NB4 (cell line): ENCODE measurements around the gene MDH1.

Source experiments
- POLR2A ChIP-seq: IDR thresholded peaks from 2 replicates; pipeline ENCODE4 v1.6.1; 2011; ENCODE audit warnings: mild to moderate bottlenecking; ENCODE audit not compliant: insufficient read length; ENCODE audit errors: extremely low read depth
- TF ChIP-seq, protein P1 (sequence below): IDR thresholded peaks from one replicate; pipeline ENCODE4 v1.5.1; 2012; ENCODE audit warnings: low read depth, low read length

DNA sequence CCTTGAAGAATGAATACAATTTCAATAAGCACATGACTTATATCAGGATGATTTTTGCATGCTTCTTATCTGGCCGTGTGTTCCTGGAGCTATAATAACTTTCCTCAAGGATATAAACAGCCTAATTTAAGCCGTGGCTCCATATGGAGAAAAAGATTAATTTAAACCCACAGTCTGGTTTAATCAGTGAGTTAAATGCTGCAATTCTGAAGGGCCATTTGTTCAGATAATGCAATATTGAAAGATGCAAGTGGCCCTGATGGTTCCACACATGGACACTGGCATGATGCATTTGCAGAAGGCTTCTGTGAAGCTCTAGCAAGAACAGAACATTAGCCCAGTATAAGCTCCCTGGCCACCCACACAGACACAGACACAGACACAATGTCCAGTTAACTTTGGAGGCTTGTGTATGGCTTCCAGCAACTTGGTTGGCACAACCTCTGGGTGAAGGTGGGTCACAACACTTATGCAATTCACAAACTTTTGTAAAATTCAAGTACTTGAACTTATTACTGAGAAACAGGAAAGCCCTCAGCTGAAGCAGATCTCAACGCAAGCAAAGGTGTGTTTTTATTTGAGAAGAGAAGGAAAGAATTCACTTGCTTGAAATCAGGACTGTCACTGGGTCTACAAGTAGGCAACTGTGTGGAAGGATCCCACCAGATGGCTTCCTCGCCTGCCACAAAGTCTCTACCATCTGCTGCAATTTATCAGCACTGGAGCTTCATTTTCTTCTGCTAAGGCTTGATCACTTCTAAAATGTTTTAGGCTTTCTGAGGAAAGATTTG lies 63.3 kb downstream of the MDH1 start:
- TF ChIP-seq, protein P1, sequence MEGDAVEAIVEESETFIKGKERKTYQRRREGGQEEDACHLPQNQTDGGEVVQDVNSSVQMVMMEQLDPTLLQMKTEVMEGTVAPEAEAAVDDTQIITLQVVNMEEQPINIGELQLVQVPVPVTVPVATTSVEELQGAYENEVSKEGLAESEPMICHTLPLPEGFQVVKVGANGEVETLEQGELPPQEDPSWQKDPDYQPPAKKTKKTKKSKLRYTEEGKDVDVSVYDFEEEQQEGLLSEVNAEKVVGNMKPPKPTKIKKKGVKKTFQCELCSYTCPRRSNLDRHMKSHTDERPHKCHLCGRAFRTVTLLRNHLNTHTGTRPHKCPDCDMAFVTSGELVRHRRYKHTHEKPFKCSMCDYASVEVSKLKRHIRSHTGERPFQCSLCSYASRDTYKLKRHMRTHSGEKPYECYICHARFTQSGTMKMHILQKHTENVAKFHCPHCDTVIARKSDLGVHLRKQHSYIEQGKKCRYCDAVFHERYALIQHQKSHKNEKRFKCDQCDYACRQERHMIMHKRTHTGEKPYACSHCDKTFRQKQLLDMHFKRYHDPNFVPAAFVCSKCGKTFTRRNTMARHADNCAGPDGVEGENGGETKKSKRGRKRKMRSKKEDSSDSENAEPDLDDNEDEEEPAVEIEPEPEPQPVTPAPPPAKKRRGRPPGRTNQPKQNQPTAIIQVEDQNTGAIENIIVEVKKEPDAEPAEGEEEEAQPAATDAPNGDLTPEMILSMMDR: no peak
- no peak for TF ChIP-seq POLR2A
